Sigmoid colon (tissue), 7 donors: Measurements from ENCODE around the gene CCL26. TPM values are rescaled to one million over a fixed set of nuclear protein-coding genes. Genes with fewer than 3 reads are reported as not detected.

ENCODE experiments used
- DNase-seq: peaks from one replicate; pipeline ENCODE4 v3.0.0-alpha.2; 2019
- H3K27ac ChIP-seq, 4 donors: fragments of 200-600 bp; sonication (generic); one replicate each; pipeline ENCODE4 v1.5.1; 2016 to 2019; ENCODE audit warnings: mild to moderate bottlenecking in 1 of 4
- H3K27me3 ChIP-seq, 3 donors: fragments of 200-600 bp; sonication (generic); one replicate each; pipeline ENCODE4 v1.5.1; 2019; ENCODE audit warnings: mild to moderate bottlenecking in 1 of 3
- H3K36me3 ChIP-seq, 4 donors: fragments of 200-600 bp; sonication (generic); one replicate each; pipeline ENCODE4 v1.5.1; 2016 to 2019
- H3K4me1 ChIP-seq, 4 donors: fragments of 200-600 bp; sonication (generic); one replicate each; pipeline ENCODE4 v1.5.1; 2017 to 2019
- H3K4me3 ChIP-seq, 4 donors: fragments of 200-600 bp; sonication (generic); one replicate each; pipeline ENCODE4 v1.5.1; 2017 to 2019; ENCODE audit warnings: mild to moderate bottlenecking in 2 of 4, moderate library complexity in 1 of 4
- H3K9me3 ChIP-seq, 4 donors: fragments of 200-600 bp in 3 of 4; sonication (generic) in 3 of 4; one replicate each; pipeline versions ENCODE4 v1.5.1 to v1.6.1; 2013 to 2019
- CTCF ChIP-seq, 4 experiments: fragments of 450-650 bp in 3 of 4; fragments of 200-600 bp in 1 of 4; IDR thresholded peaks; one replicate each; pipeline ENCODE4 v1.5.1; 2016 to 2019; ENCODE audit warnings: antibody characterized with exemption in 4 of 4, mild to moderate bottlenecking in 3 of 4, moderate library complexity in 2 of 4
- EP300 ChIP-seq, 4 donors: sonication (generic); formaldehyde crosslinking; IDR thresholded peaks; one replicate each; pipeline ENCODE4 v1.6.1; 2017; ENCODE audit warnings: antibody characterized with exemption in 4 of 4
- POLR2A ChIP-seq, 2 donors: fragments of 450-650 bp; IDR thresholded peaks; one replicate each; pipeline ENCODE4 v1.6.1; 2016; ENCODE audit warnings: antibody characterized with exemption in 2 of 2, mild to moderate bottlenecking in 2 of 2, moderate library complexity in 2 of 2
- POLR2AphosphoS5 ChIP-seq, 4 donors: sonication (generic); formaldehyde crosslinking; IDR thresholded peaks; one replicate each; pipeline ENCODE4 v1.6.1; 2017; ENCODE audit warnings: antibody characterized with exemption in 4 of 4
- WGBS, 2 donors: extraction: QIAGEN DNeasy Blood & Tissue Kit; methylation state at CpG; one replicate each; pipeline ENCODE4 v1.1.7; 2013; 5-methylcytosine and 5-hydroxymethylcytosine counted together
- intact Hi-C: fragments of 100-400 bp; cut with DNase I; formaldehyde crosslinking; loops from one replicate; pipeline ENCODE4 v1.15.1; 2023
- polyA plus RNA-seq, 3 donors: library from polyadenylated mRNA; stranded (reverse); fragments of 200-250 nt; gene quantifications; one replicate each; pipeline ENCODE4 v1.2.3, GENCODE V29; 2013
- total RNA-seq, 4 donors: library from RNA; depleted of rRNA; stranded (reverse); fragments of >200 nt; gene quantifications; one replicate each; pipeline ENCODE4 v1.1.0, GENCODE V29; 2016
- donor health status: healthy with polysubstance abuse.
- donor health status: Bipolar disorder and iron deficiency.
- donor health status: healthy.

Gene CCL26
- total and polyA plus RNA-seq, 7 donors = 1.8 to 3.3 (median 3.0) TPM; not detected in 4

GRCh38 chr7:75807452-75807851, 35.4 kb upstream of the CCL26 start:
- Histone ChIP-seq H3K36me3 (no peaks in the 10 kb centered on the region), H3K4me3 (no peak overlapping the region), H3K27me3 (no peaks in the 10 kb centered on the region), H3K27ac (no peak overlapping the region), H3K4me1 (no peaks in the 10 kb centered on the region), H3K9me3 (peaks cover 5 to 18% (median 9%) of the 10 kb centered on the region in 4 donors)
- TF ChIP-seq POLR2AphosphoS5 (IDR thresholded peaks at IDR 0.05) (no peak), CTCF (IDR thresholded peaks at IDR 0.05) (no peak), EP300 (IDR thresholded peaks at IDR 0.05) (no peak), POLR2A (IDR thresholded peaks at IDR 0.05) (no peak)
- intact Hi-C loops = no loop called here
- DNase-seq = no peak
- 88 to 94% methylated on average over 9 of the region's 9 CpGs for WGBS, 2 donors

- intact Hi-C loops = no loop called here
- no peak for DNase-seq
Measured at GRCh38 chr7:75806560-75807307, 34.7 kb upstream of the CCL26 start.

DNA sequence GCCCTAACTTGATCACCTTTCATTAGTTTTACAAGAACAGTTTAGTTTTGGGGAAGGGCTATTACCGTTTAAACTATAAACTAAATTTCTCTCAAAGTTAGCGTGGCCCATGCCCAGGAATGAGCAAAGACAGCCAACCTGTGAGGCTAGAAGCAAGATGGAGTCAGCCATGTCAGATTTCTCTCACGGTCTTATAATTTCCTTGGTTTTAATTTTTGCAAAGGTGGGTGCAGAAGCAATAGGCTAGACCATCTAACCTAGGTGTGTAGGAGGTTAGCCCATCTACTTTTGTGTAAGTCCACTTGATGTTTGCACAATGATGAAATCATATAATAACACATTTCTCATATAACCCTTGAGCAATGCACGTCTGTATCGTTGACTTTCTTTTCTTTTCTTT, 32.7 kb upstream of the CCL26 start:
- H3K36me3 ChIP-seq = no peaks in the 10 kb centered on the region
- DNase-seq = no peak
- no peak overlapping the region for H3K4me3 ChIP-seq
- no peaks in the 10 kb centered on the region for H3K4me1 ChIP-seq
- no peak for TF ChIP-seq POLR2A (IDR thresholded peaks at IDR 0.05)
- no peak for TF ChIP-seq CTCF (IDR thresholded peaks at IDR 0.05)
- TF ChIP-seq EP300 (IDR thresholded peaks at IDR 0.05) = no peak
- TF ChIP-seq POLR2AphosphoS5 (IDR thresholded peaks at IDR 0.05) = no peak
- WGBS, 2 donors = 59 to 86% methylated on average over 5 of the region's 5 CpGs
- H3K27ac ChIP-seq = no peak overlapping the region
- intact Hi-C loops = no loop called here
- no peaks in the 10 kb centered on the region for H3K27me3 ChIP-seq
- peaks cover 5 to 18% (median 9%) of the 10 kb centered on the region in 4 donors for H3K9me3 ChIP-seq

More at GRCh38 chr7:75806560-75807307, 34.7 kb upstream of the CCL26 start:
- Histone ChIP-seq H3K27ac (no peak overlapping the region), H3K27me3 (no peaks in the 10 kb centered on the region), H3K4me1 (no peaks in the 10 kb centered on the region), H3K36me3 (no peaks in the 10 kb centered on the region), H3K4me3 (no peak overlapping the region), H3K9me3 (peaks cover 5 to 18% (median 9%) of the 10 kb centered on the region in 4 donors)
- TF ChIP-seq CTCF (IDR thresholded peaks at IDR 0.05) = no peak
- no peak for TF ChIP-seq EP300 (IDR thresholded peaks at IDR 0.05)
- no peak for TF ChIP-seq POLR2AphosphoS5 (IDR thresholded peaks at IDR 0.05)
- 96 to 98% methylated on average over 4 of the region's 4 CpGs for WGBS, 2 donors

DNA sequence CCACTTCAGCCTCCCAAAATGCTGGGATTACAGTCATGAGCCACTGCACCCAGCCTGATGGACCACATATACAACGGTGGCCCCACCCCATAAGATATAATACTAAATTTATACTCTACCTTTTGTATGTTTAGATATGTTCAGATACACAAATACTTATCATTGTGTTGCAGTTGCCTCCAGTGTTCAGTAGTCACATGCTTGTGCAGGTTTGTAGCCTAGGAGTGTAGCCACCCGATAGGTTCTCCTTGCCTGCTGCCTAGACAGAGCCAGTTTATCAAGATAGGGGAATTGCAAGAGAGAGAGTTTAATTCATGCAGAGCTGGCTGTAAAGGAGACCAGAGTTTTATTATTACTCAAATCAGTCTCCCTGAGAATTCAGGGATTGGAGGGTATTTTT, 32.0 kb upstream of the CCL26 start:
- Histone ChIP-seq H3K27me3 (no peaks in the 10 kb centered on the region), H3K4me3 (no peak overlapping the region), H3K4me1 (no peaks in the 10 kb centered on the region), H3K36me3 (no peaks in the 10 kb centered on the region), H3K9me3 (peaks cover 5 to 18% (median 9%) of the 10 kb centered on the region in 4 donors), H3K27ac (no peak overlapping the region)
- intact Hi-C loops = no loop called here
- 80 to 86% methylated on average over 2 of the region's 2 CpGs for WGBS, 2 donors
- no peak for DNase-seq
- TF ChIP-seq POLR2A (IDR thresholded peaks at IDR 0.05) = no peak
- TF ChIP-seq EP300 (IDR thresholded peaks at IDR 0.05) = no peak
- no peak for TF ChIP-seq POLR2AphosphoS5 (IDR thresholded peaks at IDR 0.05)
- no peak for TF ChIP-seq CTCF (IDR thresholded peaks at IDR 0.05)

- intact Hi-C loops = no loop called here
Measured at GRCh38 chr7:75802552-75802821, 30.5 kb upstream of the CCL26 start.

More at GRCh38 chr7:75802552-75802821, 30.5 kb upstream of the CCL26 start:
- peaks cover 5 to 15% (median 9%) of the 10 kb centered on the region in 4 donors for H3K9me3 ChIP-seq
- TF ChIP-seq CTCF (IDR thresholded peaks at IDR 0.05) (no peak), POLR2AphosphoS5 (IDR thresholded peaks at IDR 0.05) (no peak), POLR2A (IDR thresholded peaks at IDR 0.05) (no peak), EP300 (IDR thresholded peaks at IDR 0.05) (no peak)
- DNase-seq = no peak
- no peak overlapping the region for H3K27ac ChIP-seq
- WGBS, 2 donors = 91 to 93% methylated on average over 5 of the region's 5 CpGs
- no peaks in the 10 kb centered on the region for H3K36me3 ChIP-seq
- H3K27me3 ChIP-seq = no peaks in the 10 kb centered on the region
- no peaks in the 10 kb centered on the region for H3K4me1 ChIP-seq
- H3K4me3 ChIP-seq = no peak overlapping the region
